Inflammatory macrophage treated with lipopolysaccharide for 4 hours (primary cell): ENCODE measurements around the gene RUFY1.
A peak's percentile ranks its signal among the peaks of the same experiment; 100 is the strongest.
"Not testable (repeated sequence)": the region's sequence is repeated elsewhere in the genome, so short reads cannot be mapped to it uniquely, and the experiment has no call there.

Source experiments
- DNase-seq: peaks from one replicate; pipeline ENCODE4 v3.0.0-alpha.2; 2020

The RUFY1 gene

DNA sequence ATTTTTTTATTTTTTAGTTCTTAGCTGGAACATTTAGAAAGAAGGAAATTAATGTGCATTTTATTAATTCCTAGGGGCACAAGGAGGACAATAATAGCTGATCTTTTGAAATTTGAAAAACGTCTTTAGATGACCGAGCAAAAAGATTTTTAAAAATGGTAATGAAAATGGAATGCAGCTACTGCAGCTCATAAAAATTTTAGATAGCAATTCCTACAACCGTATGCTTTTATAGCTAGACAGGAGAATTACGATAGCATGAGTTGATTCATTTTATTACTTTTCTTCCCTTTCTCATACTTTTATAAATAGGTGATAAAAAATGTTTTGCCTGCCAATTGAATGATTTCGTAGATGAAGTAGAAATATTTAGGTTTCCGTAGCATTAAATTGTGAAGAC lies 13.7 kb upstream of the RUFY1 start:
- no peak for DNase-seq

- no peak for DNase-seq
Observed at GRCh38 chr5:179542170-179542569, 8.2 kb upstream of the RUFY1 start.

DNA sequence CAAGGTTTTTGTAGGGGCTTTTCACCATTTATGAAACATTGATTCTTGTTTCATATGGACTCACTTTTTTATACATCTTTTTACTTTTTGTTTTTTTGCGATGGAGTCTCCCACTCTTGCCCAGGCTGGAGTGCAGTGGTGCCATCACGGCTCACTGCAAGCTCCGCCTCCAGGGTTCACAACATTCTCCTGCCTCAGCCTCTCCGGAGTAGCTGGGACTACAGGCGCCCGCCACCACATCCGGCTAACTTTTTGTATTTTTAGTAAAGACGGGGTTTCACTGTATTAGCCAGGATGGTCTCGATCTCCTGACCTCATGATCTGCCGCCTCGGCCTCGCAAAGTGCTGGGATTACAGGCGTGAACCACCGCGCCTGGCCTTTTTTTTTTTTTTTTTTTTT lies 7.1 kb upstream of the RUFY1 start:
- not testable (repeated sequence) for DNase-seq

DNA sequence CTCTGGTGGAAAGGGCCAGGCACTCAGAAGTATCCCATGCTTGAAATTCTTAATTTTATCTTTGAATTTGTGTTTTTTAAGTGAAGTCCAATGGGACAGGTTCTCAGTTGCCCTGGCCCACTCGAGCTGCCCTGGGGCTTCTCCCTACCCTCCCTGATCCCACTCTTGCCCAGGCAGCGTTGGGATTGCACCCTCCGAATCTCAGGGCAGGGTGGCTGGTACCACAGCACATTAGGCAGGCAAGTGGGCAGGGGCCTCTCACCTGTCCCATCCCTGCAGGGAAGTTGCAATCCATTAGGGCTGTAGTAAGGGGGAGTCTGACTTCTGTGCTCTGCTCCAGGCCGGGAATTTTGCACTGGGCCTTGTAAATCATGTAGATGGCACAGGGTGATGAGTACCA lies 2.7 kb downstream of the RUFY1 start:
- no peak for DNase-seq

DNA sequence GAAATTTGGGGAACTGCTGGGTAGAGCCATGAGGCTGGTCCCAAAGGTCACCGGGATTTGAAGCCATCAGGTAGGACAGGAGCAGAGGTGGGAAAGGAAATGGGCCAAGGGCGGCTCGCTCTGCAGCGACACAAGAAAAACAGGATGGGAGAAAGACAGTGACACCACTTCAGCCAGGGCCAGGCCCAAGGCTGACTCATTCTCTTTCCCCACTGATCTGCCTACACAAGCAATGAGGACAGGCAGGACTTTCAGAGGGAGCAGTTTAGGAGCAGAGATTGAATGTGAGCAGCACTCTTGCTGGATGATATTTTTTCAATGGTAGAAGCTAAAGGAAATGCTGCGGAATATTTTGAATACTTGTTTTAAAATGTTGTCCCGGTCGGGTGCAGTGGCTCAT lies 3.5 kb downstream of the RUFY1 start:
- DNase-seq, result peak; percentile 88

DNA sequence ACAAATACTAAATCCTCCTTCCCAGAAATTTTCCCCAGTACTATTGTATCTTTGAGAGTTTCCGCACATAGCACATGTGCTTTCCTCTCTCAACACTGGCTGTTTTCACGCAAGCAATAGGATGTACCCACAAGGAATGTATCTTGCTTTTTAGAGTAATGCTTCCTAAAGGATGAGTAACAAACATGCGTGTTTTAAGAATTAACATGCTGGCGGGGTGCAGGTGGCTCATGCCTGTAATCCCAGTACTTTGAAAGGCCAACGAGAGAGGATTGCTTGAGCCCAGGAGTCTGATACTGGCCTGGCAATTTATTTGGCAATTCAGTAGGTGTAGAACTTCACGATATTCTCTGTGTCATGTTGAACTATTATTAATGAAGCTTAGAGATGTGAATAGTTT lies 4.6 kb downstream of the RUFY1 start:
- DNase-seq, result no peak

DNA sequence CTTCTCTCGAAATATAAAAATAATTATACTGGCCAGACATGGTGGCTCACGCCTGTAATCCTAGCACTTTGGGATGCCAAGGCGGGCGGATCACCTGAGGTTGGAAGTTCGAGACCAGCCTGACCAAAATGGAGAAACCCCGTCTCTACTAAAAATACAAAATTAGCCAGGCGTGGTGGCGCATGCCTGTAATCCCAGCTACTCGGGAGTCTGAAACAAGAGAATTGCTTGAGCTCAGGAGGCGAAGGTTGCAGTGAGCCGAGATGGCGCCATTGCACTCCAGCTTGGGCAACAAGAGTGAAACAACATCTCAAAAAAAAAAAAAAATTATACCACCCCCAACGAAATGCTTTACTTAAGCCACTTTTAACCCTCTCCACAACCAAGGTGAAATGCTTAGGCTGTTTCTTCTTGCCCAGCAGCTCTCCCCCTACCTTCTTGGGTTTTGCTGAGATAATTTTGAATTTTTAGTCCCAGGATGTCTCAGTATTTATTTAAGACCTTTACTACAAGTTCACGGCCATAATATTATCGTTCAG lies 8.0 kb downstream of the RUFY1 start:
- not testable (repeated sequence) for DNase-seq

GRCh38 chr5:179558932-179559283 lies 8.6 kb downstream of the RUFY1 start:
- DNase-seq, result peak; percentile 33

DNA sequence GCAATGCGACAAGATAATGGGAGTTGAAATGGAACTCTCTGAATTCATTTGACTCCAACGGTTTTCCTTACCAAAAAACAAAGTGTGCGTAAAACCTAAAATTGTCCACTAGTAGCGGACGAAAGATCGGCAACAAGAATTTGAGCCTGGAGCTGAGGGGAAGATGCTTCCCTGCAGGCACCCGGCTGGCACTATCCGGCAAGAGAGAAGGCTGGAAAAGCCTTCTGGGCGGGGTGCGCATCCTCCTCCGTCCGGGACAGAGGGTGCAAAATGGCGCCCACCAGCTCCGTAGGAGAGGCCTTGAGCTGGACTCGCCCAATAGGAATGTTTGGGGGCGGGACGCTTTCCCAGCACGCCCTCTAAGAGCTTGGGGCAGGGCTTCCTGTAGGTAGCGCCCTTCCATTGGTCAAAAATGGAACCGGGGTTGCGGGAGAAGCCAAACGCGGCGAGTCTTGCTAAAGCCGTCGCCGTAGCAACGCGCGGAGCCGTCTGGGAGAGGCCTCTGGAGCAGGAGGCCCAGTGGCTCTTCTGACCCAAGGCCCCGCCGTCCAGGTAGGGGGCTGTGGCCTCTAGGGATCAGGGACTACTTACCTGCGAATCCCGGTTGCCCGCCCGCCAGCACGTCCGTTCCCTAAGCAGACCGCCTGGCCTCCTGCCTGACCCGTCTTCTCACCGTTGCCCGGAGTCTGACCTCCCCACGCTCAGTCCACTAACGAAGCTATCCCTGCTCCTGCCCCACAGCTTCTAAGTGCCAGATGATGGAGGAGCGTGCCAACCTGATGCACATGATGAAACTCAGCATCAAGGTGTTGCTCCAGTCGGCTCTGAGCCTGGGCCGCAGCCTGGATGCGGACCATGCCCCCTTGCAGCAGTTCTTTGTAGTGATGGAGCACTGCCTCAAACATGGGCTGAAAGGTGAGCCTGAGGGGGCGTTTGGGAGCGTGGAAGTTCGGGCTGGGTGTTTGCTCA lies 9.2 kb downstream of the RUFY1 start:
- DNase-seq, result peak; percentile 99

DNA sequence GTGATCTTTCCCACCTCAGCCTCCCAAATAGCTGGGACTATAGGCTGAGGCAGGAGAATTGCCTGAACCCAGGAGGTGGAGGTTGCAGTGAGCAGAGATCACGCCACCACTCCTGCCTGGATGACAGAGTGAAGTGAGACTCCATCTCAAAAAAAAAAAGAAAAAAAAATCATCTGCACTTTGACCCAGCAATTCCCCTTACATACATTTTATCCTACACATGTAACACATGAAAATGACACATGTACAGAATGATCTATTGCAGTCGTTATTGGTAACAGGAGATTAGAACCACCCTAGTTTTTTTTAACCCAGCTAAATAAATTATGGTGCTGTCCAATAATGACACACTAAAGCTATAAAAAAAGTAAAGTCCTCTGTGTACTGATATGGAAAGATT lies 14.2 kb downstream of the RUFY1 start:
- no peak for DNase-seq

DNA sequence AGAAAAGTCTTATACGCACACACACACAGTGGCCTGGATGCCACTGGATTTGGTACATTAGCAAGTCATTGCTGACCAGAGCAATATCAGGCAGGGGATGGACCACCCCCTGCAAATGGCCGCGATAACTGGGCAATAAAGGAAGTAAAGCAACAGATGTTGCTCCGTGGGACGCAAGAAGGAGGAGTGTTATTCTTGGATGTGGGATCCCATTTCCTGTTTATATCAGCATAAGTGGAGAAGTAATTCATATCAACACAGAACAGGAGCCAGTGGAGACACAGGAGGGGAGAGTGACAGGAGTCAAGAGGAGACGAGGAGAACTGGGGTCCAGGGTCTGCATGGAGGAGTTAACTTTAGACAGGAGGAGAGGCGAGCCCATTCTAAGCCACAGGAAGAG lies 18.4 kb downstream of the RUFY1 start:
- DNase-seq, result peak; percentile 20

DNA sequence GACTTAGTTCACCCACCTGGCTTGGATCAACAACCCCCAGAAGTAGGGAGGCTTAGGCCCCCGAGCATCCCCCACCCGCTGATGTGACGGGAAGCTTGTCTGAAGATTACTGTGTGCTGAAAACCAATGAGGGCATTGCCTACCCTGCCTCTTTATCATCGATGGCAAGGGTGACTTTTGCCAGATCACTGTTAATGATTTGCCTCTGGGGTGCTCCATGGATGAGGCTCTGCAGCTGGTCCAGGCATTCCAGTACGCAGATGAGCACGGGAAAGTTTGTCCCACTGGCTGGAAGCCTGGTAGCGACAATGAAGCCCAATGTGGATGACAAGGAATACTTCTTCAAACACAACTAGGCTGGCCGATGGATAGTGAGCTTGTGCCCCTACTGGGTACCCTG lies 22.0 kb downstream of the RUFY1 start:
- DNase-seq, result no peak

- no peak for DNase-seq
Observed at GRCh38 chr5:179577286-179577960, 27.1 kb downstream of the RUFY1 start.

- peak; percentile 56 for DNase-seq
Observed at GRCh38 chr5:179585941-179586401, 35.6 kb downstream of the RUFY1 start.

DNA sequence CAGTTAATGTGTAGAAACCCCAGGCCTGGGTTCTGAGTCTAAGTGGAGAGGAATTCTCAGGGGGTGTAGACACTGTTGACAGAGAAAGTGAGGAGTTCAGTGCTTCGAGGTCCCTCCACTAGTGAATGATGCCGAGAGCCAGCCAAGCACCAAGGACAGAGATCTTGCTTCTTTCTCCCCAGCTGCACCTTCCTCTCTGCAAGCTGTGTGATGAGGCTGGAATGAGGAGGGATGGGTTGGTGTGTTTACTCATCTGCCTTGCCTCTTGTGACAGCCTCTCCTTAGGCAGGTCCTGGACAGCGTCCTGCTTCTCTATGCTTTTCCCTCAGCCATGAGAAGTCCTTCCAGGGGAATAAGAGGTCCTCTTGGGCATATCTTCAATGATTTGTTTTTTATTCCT lies 37.8 kb downstream of the RUFY1 start:
- no peak for DNase-seq

DNA sequence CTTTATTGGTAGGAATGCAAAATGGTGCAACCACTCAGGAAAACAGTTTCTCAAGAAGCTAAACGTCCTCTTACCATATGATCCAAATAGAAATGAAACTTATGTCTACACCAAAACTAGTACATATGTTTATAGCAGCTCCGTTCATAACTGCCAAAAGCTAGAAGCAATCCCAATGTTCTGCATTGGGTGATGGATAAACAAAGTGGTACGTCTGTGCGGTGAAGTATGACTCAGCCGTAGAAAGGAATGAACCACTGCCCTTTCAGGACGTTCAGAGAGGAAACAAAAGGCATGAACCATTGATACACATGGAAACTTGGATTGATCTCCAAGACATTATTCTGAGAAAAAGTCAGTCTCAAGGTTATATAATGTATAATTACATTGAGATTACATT lies 45.6 kb downstream of the RUFY1 start:
- no peak for DNase-seq

DNA sequence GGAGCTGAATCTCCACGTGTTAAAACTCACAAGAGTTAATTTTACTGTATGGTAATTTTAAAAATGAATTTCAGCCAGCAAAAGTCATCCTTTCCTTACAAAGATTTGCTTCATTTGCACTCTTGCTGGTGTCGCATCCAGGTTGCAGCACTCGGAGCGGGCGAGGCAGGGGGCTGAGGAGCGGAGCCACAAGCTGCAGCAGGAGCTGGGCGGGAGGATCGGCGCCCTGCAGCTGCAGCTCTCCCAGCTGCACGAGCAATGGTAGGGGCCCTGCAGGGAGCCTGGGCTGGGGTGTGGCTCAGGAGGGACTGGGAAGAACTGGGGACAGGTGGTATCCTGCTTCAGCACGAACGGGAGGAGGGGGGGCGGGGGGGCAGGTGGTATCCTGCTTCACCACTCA lies 46.1 kb downstream of the RUFY1 start:
- DNase-seq, result no peak

- DNase-seq, result no peak
Observed at GRCh38 chr5:179599100-179599499, 48.7 kb downstream of the RUFY1 start.

DNA sequence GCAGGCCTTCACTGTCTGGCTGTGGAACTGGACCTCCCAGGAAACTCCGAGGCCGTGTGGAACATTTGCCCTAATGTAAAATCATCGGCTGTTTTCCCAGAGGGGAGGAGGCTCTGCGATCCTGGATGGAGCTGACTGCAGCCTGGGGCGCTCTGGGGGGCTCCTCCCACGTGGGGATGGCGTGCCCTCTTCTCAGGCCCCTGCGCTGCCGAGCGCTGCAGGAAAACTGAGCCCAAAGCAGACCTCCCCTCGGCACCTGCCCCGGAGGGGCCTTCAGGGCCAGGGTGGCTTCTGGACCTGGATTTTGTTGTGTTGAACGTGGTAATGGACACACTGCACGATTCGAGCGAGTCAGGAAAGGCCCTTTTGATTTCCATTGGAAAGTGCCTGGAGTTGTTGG lies 49.2 kb downstream of the RUFY1 start:
- no peak for DNase-seq

DNA sequence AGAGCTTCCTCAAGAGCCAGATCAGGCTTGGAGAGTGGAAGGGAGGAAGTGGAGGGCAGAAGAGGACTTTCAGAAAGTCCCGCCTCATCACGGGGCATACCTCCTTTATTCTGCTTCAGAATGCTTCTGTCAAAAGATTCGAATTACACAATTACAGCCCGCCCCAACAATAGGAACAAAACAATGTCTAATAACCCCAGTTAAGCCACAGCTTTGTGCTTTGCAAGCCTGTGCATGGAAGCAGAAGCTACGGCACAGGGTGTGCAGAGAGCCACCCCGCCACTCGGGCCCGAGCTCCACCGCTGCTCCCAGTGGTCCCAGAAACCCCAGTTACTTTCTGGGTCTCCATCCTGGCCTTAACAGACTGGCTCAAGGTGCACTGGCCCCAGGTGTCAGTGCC lies 49.6 kb downstream of the RUFY1 start:
- DNase-seq, result peak; percentile 87

- DNase-seq, result no peak
Observed at GRCh38 chr5:179601871-179602625, 51.7 kb downstream of the RUFY1 start.

GRCh38 chr5:179603308-179603707 lies 53.0 kb downstream of the RUFY1 start:
- no peak for DNase-seq
